K562 treated with DMSO at 1 percent for 12 hours (cell line): ENCODE measurements around the gene ECSCR. TPM values are rescaled to one million over a fixed set of nuclear protein-coding genes. Genes with fewer than 3 reads are reported as not detected.

ENCODE experiments used
- total RNA-seq: library from RNA; unstranded; fragments of 300-600 nt; gene quantifications from 2 replicates; pipeline ENCODE4 v1.2.3, GENCODE V29; 2022; ENCODE audit not compliant: insufficient read depth

ECSCR gene
- not detected in 2 replicates for total RNA-seq

GRCh38 chr5:139462586-139463276 lies at the start of gene ECSCR:
ECSCR (minus strand) TSS chr5:139462743; CDS start chr5:139462670, 73 bp downstream.

GRCh38 chr5:139482050-139482889 lies 19.7 kb upstream of the ECSCR start, which contains the start of gene STING1:
STING1 (minus strand) TSS chr5:139482758; CDS start chr5:139481704, 1,054 bp downstream.

GRCh38 chr5:139470821-139471300 lies 8.3 kb upstream of the ECSCR start, which contains the start of gene SMIM33:
SMIM33 (plus strand) TSS chr5:139471004; CDS start chr5:139471122, 118 bp downstream.

GRCh38 chr5:139439013-139439903 lies 23.3 kb downstream of the ECSCR start, which contains the start of gene DNAJC18:
DNAJC18 (minus strand) TSS chr5:139439525; CDS start chr5:139439445, 80 bp downstream.

GRCh38 chr5:139403787-139404483 lies 58.6 kb downstream of the ECSCR start, which contains the start of gene SPATA24:
SPATA24 (minus strand) TSS chr5:139404089; CDS start chr5:139404060, 29 bp downstream.

Other genes starting within 250 kb of the ECSCR start
- 62.3 and 136 TPM in 2 replicates for gene MATR3, start 169.0 kb downstream of the ECSCR start, total RNA-seq
- 81.2 and 128 TPM in 2 replicates for gene PAIP2, start 120.9 kb downstream of the ECSCR start, total RNA-seq
- not detected in 2 replicates for gene SLC23A1, start 79.4 kb downstream of the ECSCR start, total RNA-seq
- not detected in 2 replicates for gene MZB1, start 72.8 kb downstream of the ECSCR start, total RNA-seq
- 1.5 and 3.0 TPM in 2 replicates for gene PROB1, start 67.6 kb downstream of the ECSCR start, total RNA-seq
- gene SPATA24, start 58.7 kb downstream of the ECSCR start, total RNA-seq = 9.5 TPM in 1 of 2 replicates, not detected in the other
- gene DNAJC18, start 23.2 kb downstream of the ECSCR start, total RNA-seq = 3.1 and 3.4 TPM in 2 replicates
- gene SMIM33, start 8.3 kb upstream of the ECSCR start, total RNA-seq = not detected in 2 replicates
- gene STING1, start 20.0 kb upstream of the ECSCR start, total RNA-seq = 62.4 and 97.5 TPM in 2 replicates
- gene UBE2D2, start 98.6 kb upstream of the ECSCR start, total RNA-seq = 114 and 124 TPM in 2 replicates
- 80.1 and 103 TPM in 2 replicates for gene CXXC5, start 185.6 kb upstream of the ECSCR start, total RNA-seq